Stomach (tissue), 9 donors: ENCODE data around the gene ZBTB39. TPM values are rescaled to one million over a fixed set of nuclear protein-coding genes. Genes with fewer than 3 reads are reported as not detected.

Experiments used
- DNase-seq, 2 donors: peaks; one replicate each; pipeline versions ENCODE4 v3.0.0 to v3.0.0-alpha.2; 2013 to 2019
- H3K27ac ChIP-seq, 5 donors: fragments of 200-600 bp in 4 of 5; sonication (generic) in 4 of 5; one replicate each; pipeline ENCODE4 v1.5.1; 2013 to 2019; ENCODE audit warnings: mild to moderate bottlenecking in 1 of 5, moderate library complexity in 1 of 5
- H3K27me3 ChIP-seq, 3 donors: fragments of 200-600 bp; sonication (generic); one replicate each; pipeline ENCODE4 v1.5.1; 2017 to 2019; ENCODE audit warnings: mixed run types in 1 of 3
- H3K36me3 ChIP-seq, 4 donors: fragments of 200-600 bp; sonication (generic); 1 replicate in 3 of 4; 2 replicates in 1 of 4; pipeline ENCODE4 v1.5.1; 2016 to 2019
- H3K4me1 ChIP-seq, 4 donors: fragments of 200-600 bp; sonication (generic); one replicate each; pipeline ENCODE4 v1.5.1; 2016 to 2019
- H3K4me3 ChIP-seq, 4 donors: fragments of 200-600 bp; sonication (generic) in 3 of 4; one replicate each; pipeline ENCODE4 v1.5.1; 2016 to 2019; ENCODE audit warnings: mild to moderate bottlenecking in 1 of 4
- H3K9me3 ChIP-seq, 4 donors: fragments of 200-600 bp; sonication (generic); one replicate each; pipeline ENCODE4 v1.5.1; 2016 to 2019
- CTCF ChIP-seq, 7 experiments: fragments of 450-650 bp in 4 of 7; fragments of 200-600 bp in 3 of 7; sonication (generic) in 3 of 7; IDR thresholded peaks; one replicate each; pipeline ENCODE4 v1.5.1; 2016 to 2019; ENCODE audit warnings: antibody characterized with exemption in 7 of 7, control low read depth in 2 of 7, mild to moderate bottlenecking in 1 of 7
- EP300 ChIP-seq: sonication (generic); formaldehyde crosslinking; IDR thresholded peaks from one replicate; pipeline ENCODE4 v1.6.1; 2017; ENCODE audit warnings: antibody characterized with exemption
- POLR2A ChIP-seq, 4 donors: fragments of 450-650 bp; IDR thresholded peaks; one replicate each; pipeline ENCODE4 v1.6.1; 2016; ENCODE audit warnings: antibody characterized with exemption in 4 of 4, control low read depth in 2 of 4, mild to moderate bottlenecking in 1 of 4, moderate library complexity in 1 of 4
- POLR2AphosphoS5 ChIP-seq, 3 donors: sonication (generic); formaldehyde crosslinking; IDR thresholded peaks; one replicate each; pipeline ENCODE4 v1.6.1; 2016; ENCODE audit warnings: antibody characterized with exemption in 3 of 3
- WGBS, 5 donors: extraction: QIAGEN DNeasy Blood & Tissue Kit in 3 of 5; methylation state at CpG; one replicate each; pipeline versions ENCODE4 v1.1.5 to v1.1.7; 2013 to 2018; 5-methylcytosine and 5-hydroxymethylcytosine counted together
- intact Hi-C: fragments of 100-400 bp; cut with DNase I; formaldehyde crosslinking; loops from one replicate; pipeline ENCODE4 v1.15.1; 2023; ENCODE audit warnings: low total_unique reads
- polyA plus RNA-seq, 3 donors: library from polyadenylated mRNA; stranded (reverse); fragments of 200-250 nt; gene quantifications; one replicate each; pipeline ENCODE4 v1.2.3, GENCODE V29; 2013
- total RNA-seq, 5 donors: library from RNA; depleted of rRNA; stranded (reverse); fragments of >200 nt; gene quantifications; one replicate each; pipeline versions ENCODE4 v1.1.0 to v1.2.3, GENCODE V29; 2014 to 2016
- donor health status: healthy with polysubstance abuse.
- donor health status: Bipolar disorder and iron deficiency.
- donor health status: healthy.

ZBTB39 gene
- total and polyA plus RNA-seq, 8 donors: 1.2 to 7.6 (median 4.0) TPM

- H3K4me1 ChIP-seq: peaks cover 0 to 7% (median under 1%) of the 10 kb centered on the region in 4 donors
- H3K27ac ChIP-seq: no peak overlapping the region
- no peak overlapping the region for H3K4me3 ChIP-seq
- TF ChIP-seq EP300 (no peak), POLR2AphosphoS5 (IDR thresholded peaks at IDR 0.05) (no peak), POLR2A (IDR thresholded peaks at IDR 0.05) (no peak), CTCF (IDR thresholded peaks at IDR 0.05) (no peak)
- H3K36me3 ChIP-seq: peaks cover 0 to 7% (median 0%) of the 10 kb centered on the region in 4 donors
- no peak for DNase-seq
- H3K27me3 ChIP-seq: peaks cover 0 to 8% (median 0%) of the 10 kb centered on the region in 3 donors
- WGBS, 5 donors: 88 to 100% (median 97%) methylated on average over 2 of the region's 2 CpGs
- intact Hi-C loops: no loop called here
- H3K9me3 ChIP-seq: no peaks in the 10 kb centered on the region
Observed at GRCh38 chr12:57042695-57043094, 36.3 kb upstream of the ZBTB39 start.

GRCh38 chr12:57040750-57041149 is 34.4 kb upstream of the ZBTB39 start:
- WGBS, 5 donors: 58 to 77% (median 70%) methylated on average over 2 of the region's 2 CpGs
- intact Hi-C loops: no loop called here
- Histone ChIP-seq H3K4me1 (no peaks in the 10 kb centered on the region), H3K9me3 (no peaks in the 10 kb centered on the region), H3K27me3 (peaks cover 0 to 8% (median 0%) of the 10 kb centered on the region in 3 donors), H3K27ac (no peak overlapping the region), H3K36me3 (peaks cover 0 to 12% (median 0%) of the 10 kb centered on the region in 4 donors), H3K4me3 (no peak overlapping the region)
- DNase-seq: no peak
- TF ChIP-seq POLR2A (IDR thresholded peaks at IDR 0.05): no peak
- no peak for TF ChIP-seq POLR2AphosphoS5 (IDR thresholded peaks at IDR 0.05)
- no peak for TF ChIP-seq EP300
- no peak for TF ChIP-seq CTCF (IDR thresholded peaks at IDR 0.05)

- 88 to 92% (median 89%) methylated on average over 4 of the region's 4 CpGs for WGBS, 5 donors
- peaks cover 0 to 12% (median 0%) of the 10 kb centered on the region in 4 donors for H3K36me3 ChIP-seq
- H3K27me3 ChIP-seq: peaks cover 0 to 8% (median 0%) of the 10 kb centered on the region in 3 donors
- intact Hi-C loops: no loop called here
- H3K27ac ChIP-seq: no peak overlapping the region
- H3K4me3 ChIP-seq: no peak overlapping the region
- no peaks in the 10 kb centered on the region for H3K4me1 ChIP-seq
- H3K9me3 ChIP-seq: no peaks in the 10 kb centered on the region
- DNase-seq: no peak
- TF ChIP-seq CTCF (IDR thresholded peaks at IDR 0.05) (no peak), EP300 (no peak), POLR2AphosphoS5 (IDR thresholded peaks at IDR 0.05) (no peak), POLR2A (IDR thresholded peaks at IDR 0.05) (no peak)
Observed at GRCh38 chr12:57040211-57040610, 33.9 kb upstream of the ZBTB39 start.

- Histone ChIP-seq H3K27me3 (peaks cover 0 to 8% (median 0%) of the 10 kb centered on the region in 3 donors), H3K36me3 (peaks cover 0 to 12% (median 0%) of the 10 kb centered on the region in 4 donors), H3K9me3 (no peaks in the 10 kb centered on the region), H3K4me1 (no peaks in the 10 kb centered on the region), H3K4me3 (no peak overlapping the region), H3K27ac (no peak overlapping the region)
- no peak for DNase-seq
- 74 to 85% (median 78%) methylated on average over 9 of the region's 9 CpGs for WGBS, 5 donors
- intact Hi-C loops: no loop called here
- no peak for TF ChIP-seq EP300
- no peak for TF ChIP-seq CTCF (IDR thresholded peaks at IDR 0.05)
Observed at GRCh38 chr12:57039016-57039798, 32.9 kb upstream of the ZBTB39 start.
